Ovary (tissue), 3 donors: ENCODE data around the gene MOBP.

Experiments
- EP300 ChIP-seq: sonication (generic); formaldehyde crosslinking; IDR thresholded peaks from one replicate; pipeline ENCODE4 v1.6.1; 2017; ENCODE audit warnings: antibody characterized with exemption
- POLR2A ChIP-seq: fragments of 450-650 bp; IDR thresholded peaks from one replicate; pipeline ENCODE4 v1.6.1; 2017; ENCODE audit warnings: antibody characterized with exemption, mild to moderate bottlenecking, moderate library complexity
- TF ChIP-seq, protein P1 (sequence below), 3 donors: fragments of 450-650 bp in 2 of 3; fragments of 200-600 bp in 1 of 3; IDR thresholded peaks; one replicate each; pipeline versions ENCODE4 v1.5.1 to v1.8.0; 2016 to 2022; ENCODE audit warnings: antibody characterized with exemption in 3 of 3, mild to moderate bottlenecking in 1 of 3
- donor health status: DM: no; HTN: no; CAD: no.

DNA sequence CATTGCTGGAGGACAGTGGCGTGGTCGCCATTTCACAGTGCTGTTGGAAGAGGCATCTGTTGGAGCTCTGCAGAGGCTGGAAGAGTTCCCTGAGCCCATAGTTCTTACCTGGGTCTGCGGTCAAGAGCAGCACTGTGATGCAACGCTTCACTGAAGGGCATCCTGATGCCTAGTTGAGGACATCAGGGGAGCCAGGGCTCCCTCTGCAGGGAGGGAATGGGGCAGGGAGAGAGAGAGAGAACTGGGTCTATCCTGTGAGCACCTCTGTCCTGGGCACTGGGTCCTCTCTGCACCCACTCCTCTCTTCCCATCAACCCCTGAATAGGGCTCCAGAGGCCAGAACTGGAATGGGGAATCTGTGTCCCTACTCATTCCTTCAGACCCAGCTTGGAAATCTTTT lies 23.9 kb upstream of the MOBP start:
- TF ChIP-seq POLR2A (no peak), EP300 (no peak)
- TF ChIP-seq, protein P1, sequence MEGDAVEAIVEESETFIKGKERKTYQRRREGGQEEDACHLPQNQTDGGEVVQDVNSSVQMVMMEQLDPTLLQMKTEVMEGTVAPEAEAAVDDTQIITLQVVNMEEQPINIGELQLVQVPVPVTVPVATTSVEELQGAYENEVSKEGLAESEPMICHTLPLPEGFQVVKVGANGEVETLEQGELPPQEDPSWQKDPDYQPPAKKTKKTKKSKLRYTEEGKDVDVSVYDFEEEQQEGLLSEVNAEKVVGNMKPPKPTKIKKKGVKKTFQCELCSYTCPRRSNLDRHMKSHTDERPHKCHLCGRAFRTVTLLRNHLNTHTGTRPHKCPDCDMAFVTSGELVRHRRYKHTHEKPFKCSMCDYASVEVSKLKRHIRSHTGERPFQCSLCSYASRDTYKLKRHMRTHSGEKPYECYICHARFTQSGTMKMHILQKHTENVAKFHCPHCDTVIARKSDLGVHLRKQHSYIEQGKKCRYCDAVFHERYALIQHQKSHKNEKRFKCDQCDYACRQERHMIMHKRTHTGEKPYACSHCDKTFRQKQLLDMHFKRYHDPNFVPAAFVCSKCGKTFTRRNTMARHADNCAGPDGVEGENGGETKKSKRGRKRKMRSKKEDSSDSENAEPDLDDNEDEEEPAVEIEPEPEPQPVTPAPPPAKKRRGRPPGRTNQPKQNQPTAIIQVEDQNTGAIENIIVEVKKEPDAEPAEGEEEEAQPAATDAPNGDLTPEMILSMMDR (IDR thresholded peaks at IDR 0.05), result no peak
